KOPT-K1 (cell line): ENCODE data around the gene INSL4.

ENCODE experiments used
- H3K27ac ChIP-seq: fragments of 200-600 bp; sonication (generic); 2 replicates; pipeline ENCODE4 v1.5.1; 2016; ENCODE audit warnings: antibody characterized with exemption, mild to moderate bottlenecking, low read depth, low read length; ENCODE audit not compliant: poor library complexity, severe bottlenecking
- H3K36me3 ChIP-seq: fragments of 200-600 bp; sonication (generic); 2 replicates; pipeline ENCODE4 v1.5.1; 2017; ENCODE audit warnings: antibody characterized with exemption, mild to moderate bottlenecking, low read length, moderate library complexity; ENCODE audit not compliant: insufficient read depth
- H3K9me3 ChIP-seq: fragments of 200-600 bp; sonication (generic); 2 replicates; pipeline ENCODE4 v1.5.1; 2017; ENCODE audit warnings: antibody characterized with exemption, low read length, mild to moderate bottlenecking; ENCODE audit not compliant: insufficient read depth, poor library complexity, severe bottlenecking

Gene INSL4

DNA sequence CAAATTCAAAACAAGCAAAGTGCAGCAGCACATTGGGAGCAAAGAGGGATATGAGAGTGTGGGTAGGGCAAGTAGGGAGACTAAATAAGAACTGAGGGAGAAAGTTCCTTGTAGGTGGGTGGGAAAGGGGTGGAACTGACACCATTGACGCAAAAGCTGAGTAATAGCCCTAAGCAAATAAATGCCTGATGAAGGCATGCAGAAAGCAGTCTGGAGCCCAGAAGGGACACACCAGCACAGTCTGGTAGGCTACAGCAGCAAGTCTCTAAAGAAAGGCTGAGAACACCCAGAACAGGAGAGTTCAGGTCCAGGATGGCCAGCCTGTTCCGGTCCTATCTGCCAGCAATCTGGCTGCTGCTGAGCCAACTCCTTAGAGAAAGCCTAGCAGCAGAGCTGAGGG is at the start of gene INSL4:
INSL4 (plus strand) TSS at position 208 of the 400 bp plus-strand sequence; CDS start at position 313, 105 bp downstream.
- Histone ChIP-seq H3K9me3 (no peaks in the 10 kb centered on the region), H3K27ac (no peak within 1 kb of the TSS), H3K36me3 (no peaks in the 10 kb centered on the region)

DNA sequence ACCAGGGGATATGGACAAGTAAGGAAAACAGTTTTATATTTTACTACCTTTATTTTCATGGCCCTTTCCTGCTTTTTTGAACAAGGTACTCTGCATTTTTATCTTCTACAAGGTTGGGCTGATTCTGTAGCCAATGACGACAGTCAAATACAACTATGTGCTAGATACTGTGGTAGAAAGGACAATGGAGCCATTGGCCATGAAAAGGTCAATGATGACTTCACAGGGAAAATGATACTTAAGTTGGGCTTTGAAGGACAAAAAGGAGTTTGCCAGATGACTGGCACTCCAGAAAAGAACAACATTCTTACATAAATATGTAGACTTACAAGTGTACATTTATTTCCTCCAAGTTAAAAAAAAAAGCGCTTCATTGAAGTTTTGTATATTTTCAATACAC is 46.4 kb upstream of the INSL4 start:
- Histone ChIP-seq H3K27ac (no peak overlapping the region), H3K36me3 (no peaks in the 10 kb centered on the region), H3K9me3 (peaks cover 9% of the 10 kb centered on the region)

DNA sequence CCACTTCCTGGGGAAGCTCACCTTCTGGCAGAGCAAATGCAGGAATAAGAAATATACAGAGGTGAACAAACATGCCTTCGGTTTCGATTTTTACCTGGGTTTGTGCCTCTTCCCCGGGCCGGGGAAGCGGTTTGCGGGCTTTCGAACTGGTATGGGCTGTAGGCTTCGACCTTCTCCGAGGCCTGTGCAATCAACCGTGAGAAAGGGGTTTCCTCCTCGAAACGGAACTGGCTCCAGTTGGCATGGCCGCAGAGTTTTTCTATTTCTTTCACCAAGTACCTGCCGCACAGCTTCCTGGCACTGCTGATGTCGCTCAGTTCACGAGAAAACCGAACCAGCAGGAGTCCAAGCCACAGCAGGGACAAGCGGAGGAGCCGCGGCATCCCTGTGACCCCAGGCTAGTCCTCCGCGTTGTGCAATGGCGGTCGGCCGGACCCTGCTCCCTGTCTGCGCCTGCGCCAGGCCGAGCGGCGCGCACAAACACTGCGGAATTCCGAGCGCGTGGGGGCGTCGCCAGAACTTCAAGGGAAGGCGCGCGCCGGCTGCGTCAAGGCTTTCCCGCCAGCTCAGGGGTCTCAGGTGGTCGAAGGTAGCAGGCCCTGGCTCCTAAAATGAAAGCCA is 45.9 kb upstream of the INSL4 start, which contains the start of gene INSL6:
INSL6 (minus strand) TSS at position 420 of the 621 bp plus-strand sequence; CDS start at position 383, 37 bp downstream.
- Histone ChIP-seq H3K27ac (no peak within 1 kb of the TSS), H3K36me3 (no peaks in the 10 kb centered on the region), H3K9me3 (peaks cover 6% of the 10 kb centered on the region)

DNA sequence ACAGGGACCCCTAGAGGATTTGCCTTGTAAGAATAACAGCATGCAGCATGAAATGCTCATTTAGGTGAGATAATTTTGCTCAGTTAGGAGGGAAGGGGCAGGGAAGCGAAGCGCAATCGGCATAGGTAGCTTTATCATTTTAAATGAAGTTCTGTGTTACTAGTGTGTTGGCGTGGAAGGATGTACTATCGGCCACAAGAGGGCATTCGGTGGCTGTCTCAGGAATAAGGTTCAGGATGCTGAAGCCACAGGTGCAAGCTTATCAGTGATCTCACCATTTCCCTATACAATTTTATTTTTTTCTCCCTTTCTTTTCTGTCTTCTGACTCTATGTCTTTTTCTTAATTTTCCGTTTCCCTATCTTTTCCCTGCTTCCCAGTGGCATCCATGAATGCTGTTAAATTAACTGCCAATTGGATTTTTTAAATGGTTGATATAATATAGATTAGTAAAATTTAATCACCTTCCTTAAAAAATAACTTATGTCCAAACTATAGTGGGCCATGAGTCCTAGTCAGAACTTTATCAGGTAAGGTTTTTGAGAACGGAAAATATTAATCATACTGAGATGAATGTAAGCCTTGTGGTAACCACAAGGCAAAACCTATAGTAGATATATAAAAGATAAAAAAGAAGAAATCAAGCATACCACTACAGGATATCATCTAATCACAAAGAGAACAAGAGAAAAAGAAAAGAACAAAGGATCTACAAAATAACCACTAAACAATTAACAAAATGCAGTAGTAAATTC is 44.6 kb upstream of the INSL4 start:
- Histone ChIP-seq H3K9me3 (no peaks in the 10 kb centered on the region), H3K27ac (no peak overlapping the region), H3K36me3 (no peaks in the 10 kb centered on the region)

DNA sequence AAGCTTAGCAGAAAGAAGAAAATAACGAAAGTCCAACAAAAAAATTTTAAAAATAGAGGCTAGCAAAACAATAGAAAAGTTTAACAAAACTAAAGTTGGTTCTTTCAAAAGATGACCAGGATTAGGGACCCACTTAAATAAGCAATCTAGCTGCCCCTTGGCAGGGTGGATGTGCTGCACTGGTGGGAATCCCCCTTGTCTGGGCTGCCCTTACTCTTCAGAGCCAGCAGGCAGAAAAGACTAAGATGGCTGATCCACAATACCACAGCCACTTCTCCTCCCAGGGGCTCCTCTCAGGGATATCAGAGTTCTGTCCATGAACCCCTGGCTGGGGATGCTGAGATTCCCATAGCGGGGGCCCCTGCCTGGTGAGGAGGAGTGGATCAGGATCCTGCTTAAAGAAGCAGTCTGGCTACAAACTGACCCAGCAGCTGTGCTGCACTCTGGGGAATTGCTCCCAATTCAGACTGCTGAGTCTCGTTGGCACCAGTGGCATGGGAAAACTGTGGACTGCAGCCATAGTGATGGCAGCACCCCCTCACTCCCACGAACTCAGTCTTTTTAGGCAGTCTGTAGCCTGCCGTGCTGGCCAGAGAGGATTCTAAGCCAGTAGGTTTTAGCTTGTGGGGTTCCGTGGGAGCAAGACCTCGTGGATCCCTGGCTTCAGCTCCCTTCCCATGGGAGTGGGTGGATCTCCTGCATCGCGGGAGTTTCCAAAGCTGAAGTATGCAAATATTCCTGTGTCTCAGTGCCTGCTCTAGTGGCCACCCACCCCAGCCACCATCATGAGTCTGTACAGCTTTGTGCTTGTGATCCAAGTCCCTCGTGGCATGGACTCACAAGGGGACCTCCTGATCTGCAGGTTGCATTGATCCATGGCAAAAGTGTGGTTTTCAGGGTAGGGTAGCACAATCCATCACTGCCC is 42.9 kb upstream of the INSL4 start:
- no peak overlapping the region for H3K27ac ChIP-seq
- H3K9me3 ChIP-seq: no peaks in the 10 kb centered on the region
- H3K36me3 ChIP-seq: no peaks in the 10 kb centered on the region

DNA sequence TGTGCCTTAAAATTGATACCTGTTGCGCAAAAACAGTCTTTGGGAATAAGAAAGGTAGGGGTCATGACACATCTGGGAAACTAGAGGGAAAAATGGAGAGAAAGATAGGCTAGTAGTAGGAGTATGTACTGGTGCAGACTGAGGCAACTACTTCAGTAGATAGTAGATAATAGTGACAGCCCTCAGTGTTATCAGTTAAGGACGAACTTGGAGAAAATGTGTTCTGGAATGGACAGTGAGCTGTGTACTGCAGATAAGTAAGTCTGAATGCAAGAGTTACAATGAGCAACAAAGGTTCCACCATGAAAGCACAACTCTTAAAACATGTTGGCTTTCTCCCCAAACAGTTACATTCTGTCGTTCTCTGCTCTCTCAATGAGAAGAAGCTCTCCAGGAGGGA is 39.2 kb upstream of the INSL4 start:
- Histone ChIP-seq H3K27ac (no peak overlapping the region), H3K36me3 (no peaks in the 10 kb centered on the region), H3K9me3 (no peaks in the 10 kb centered on the region)

DNA sequence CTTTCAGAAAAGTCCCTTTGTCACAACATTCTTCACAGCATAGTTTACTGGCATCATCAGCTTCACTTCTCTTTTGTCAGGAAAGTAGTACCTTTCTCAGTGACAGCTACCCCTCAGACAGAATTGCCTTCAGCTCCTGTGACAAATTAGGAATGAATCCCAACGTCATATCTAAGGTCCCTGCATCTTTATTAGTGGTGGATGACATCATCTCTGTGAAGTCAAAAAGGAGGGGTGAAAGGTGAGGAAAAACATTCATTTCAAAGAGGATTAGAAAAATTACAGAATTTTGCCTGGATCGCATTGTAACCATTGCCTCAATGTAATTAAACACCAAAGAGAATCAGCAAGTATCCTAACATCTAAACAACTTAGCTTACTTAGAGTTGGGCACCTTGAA is 37.9 kb upstream of the INSL4 start:
- H3K27ac ChIP-seq: no peak overlapping the region
- no peaks in the 10 kb centered on the region for H3K36me3 ChIP-seq
- H3K9me3 ChIP-seq: peaks cover 3% of the 10 kb centered on the region

DNA sequence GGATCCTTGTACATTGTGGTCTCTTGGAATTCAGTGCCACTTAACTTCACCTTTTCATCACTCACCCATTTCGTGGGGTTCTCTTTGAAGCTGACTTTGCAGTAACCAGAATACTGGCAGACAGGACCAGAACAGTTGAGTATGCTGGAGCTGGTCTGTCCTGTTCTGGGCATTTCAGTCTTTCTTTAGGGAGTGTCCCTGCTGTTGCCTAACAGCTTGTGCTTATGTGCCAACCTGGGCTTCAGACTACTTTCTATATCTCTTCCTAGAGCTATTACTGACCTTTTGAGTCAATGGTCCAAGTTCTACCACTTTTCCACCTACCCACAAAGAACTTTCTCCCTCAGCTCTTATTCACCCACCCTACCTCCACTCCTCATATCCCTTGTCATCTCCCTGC is 35.8 kb upstream of the INSL4 start:
- peaks cover 7% of the 10 kb centered on the region for H3K9me3 ChIP-seq
- H3K27ac ChIP-seq: no peak overlapping the region
- no peaks in the 10 kb centered on the region for H3K36me3 ChIP-seq

DNA sequence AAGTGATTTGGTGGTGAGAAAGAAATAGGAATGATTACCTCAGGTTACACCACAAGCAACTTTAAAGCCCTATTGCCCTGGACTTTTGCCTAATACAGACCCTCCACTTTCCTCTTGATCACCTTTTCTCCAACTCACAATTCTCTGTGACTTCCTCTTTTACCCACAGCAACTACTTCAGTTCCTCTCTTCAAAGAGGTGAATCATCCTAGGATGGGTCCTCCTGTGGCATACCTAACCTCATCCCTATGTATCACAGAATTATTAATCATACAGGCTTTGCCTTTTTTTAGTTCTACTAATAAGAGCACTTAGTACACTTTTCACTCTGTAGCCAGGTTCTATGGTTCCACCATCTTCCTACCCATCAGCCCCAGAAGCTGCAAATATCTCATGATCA is 26.1 kb upstream of the INSL4 start:
- H3K36me3 ChIP-seq: no peaks in the 10 kb centered on the region
- no peak overlapping the region for H3K27ac ChIP-seq
- no peaks in the 10 kb centered on the region for H3K9me3 ChIP-seq

DNA sequence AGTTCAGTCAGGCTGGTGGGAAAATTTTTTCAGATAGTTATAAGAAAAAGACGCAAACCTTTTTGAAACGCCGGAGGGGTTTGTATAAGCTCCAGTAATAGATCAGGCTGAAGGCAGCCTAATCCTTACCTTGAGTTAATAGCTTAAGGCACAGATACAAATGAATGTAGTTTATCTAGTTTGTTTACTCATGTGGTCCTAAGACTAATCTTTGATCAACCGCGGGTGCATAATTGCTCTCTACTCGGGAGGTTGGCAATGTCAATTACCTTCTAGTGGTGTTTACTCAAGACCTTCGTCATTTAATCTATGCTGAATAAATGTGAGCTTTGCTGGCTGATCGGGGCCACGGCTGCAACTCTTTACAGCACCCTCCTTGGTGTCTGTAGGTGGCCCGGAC is 665 bp upstream of the INSL4 start:
- no peak overlapping the region for H3K27ac ChIP-seq
- H3K9me3 ChIP-seq: no peaks in the 10 kb centered on the region
- H3K36me3 ChIP-seq: no peaks in the 10 kb centered on the region

DNA sequence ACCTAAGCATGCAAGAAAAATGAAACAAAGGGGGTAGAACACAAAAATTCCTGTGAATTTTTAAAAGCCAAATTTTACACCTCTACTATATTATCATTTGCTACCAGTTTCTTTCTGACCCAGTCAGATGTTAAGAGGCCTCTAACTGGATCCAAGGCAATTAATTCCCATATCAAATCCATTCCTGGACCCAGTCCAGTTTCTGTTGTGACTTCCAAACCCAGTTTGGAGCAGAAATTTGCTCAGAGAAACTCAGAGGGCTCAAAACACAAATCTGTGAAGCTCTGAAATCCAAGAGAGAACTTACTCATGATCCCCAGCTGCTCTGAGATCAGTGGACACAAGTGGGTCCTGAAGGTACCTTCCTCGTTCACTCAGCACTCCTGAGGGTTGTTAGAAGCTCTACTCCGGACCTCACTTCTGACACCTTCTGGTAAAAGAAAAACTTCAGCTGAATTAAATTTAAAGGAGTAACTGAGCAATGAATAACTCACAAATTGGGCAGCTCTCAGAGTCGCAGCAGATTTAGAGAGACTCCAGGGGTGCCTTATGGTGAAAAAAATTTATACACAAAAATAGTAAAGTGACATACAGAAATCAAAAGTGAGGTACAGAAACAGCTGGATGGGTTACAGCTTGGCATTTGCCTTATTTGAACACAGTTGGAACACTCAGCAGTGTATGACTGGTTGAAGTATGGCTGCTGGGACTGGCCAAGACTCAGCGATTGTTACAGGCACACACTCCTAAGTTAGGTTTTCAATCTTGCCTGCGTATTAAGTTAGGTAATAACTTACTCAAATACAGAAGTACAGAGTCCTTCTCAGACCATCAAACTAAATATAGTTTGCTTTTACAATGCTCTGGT is 32.4 kb downstream of the INSL4 start:
- Histone ChIP-seq H3K36me3 (no peaks in the 10 kb centered on the region), H3K27ac (no peak overlapping the region), H3K9me3 (no peaks in the 10 kb centered on the region)

DNA sequence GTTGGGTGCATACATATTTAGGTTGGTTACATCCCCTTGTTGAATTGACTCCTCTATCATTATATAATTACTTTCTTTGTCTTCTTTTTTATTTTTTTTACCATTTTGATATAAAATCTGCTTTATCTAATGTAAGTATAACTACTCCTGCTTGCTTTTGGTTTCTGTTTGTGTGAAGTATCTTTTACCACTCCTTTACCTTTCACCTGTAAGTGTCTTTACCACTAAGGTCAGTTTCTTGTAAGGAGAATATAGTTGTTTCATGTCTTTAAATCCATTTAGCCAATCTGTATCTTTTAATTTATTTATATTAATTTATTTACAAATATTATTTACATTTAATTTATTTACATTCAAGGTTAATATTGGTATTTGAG is 33.0 kb downstream of the INSL4 start:
- H3K27ac ChIP-seq: no peak overlapping the region
- H3K36me3 ChIP-seq: no peaks in the 10 kb centered on the region
- no peaks in the 10 kb centered on the region for H3K9me3 ChIP-seq

DNA sequence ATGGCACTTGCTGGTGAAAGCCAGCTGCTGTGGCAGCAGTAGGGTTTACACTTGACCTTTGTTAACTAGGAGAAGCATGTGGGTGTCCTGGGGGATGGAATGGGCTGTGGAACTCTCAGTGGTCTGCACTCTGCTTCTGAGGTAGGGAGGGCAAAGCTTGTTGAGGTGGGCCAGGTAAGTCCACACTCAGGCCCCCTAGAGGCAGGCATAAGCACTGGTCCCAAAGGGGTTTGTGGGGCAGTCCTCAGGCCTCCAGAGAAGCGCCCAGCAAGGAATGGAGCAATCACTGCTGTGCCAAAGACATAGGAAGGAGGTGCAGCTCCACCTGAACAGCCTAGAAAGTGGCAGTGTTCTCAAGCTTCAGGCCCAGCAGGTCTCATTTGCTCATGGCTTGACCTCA is 34.7 kb downstream of the INSL4 start:
- Histone ChIP-seq H3K9me3 (no peaks in the 10 kb centered on the region), H3K27ac (no peak overlapping the region), H3K36me3 (no peaks in the 10 kb centered on the region)

DNA sequence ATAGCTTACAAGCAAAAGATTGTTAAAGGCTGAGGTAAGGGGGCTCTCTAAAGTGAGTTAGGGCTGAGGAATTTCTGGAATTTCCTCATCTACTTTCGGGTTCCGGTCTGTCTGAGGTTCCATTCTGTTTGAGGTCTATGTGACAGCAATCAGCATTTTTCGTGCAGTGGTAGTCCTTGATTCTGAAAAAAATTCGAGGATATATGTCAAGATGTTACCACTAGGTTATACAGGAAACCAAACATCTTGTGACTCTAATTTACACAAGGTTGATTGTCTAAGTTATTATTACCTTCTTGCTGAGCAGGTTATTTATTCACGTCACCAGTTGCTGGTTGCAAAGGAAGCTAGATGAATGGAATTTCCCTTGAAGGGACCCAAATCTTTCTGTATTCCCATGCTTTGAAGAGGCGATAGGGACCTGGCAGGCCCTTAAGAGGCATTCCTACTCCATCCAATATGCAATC is 38.1 kb downstream of the INSL4 start:
- Histone ChIP-seq H3K9me3 (no peaks in the 10 kb centered on the region), H3K36me3 (no peaks in the 10 kb centered on the region), H3K27ac (no peak overlapping the region)
